HG03432 (cell line): ENCODE data around the gene MZB1.
A peak's percentile ranks its signal among the peaks of the same experiment; 100 is the strongest.
"Not testable (repeated sequence)": the region's sequence is repeated elsewhere in the genome, so short reads cannot be mapped to it uniquely, and the experiment has no call there.

ENCODE experiments used
- ATAC-seq: cut with Tn5 transposase; IDR thresholded peaks from one replicate; pipeline ENCODE4 v1.9.1; 2021; ENCODE audit warnings: mild to moderate bottlenecking, moderate library complexity; ENCODE audit not compliant: unreplicated experiment

The MZB1 gene

DNA sequence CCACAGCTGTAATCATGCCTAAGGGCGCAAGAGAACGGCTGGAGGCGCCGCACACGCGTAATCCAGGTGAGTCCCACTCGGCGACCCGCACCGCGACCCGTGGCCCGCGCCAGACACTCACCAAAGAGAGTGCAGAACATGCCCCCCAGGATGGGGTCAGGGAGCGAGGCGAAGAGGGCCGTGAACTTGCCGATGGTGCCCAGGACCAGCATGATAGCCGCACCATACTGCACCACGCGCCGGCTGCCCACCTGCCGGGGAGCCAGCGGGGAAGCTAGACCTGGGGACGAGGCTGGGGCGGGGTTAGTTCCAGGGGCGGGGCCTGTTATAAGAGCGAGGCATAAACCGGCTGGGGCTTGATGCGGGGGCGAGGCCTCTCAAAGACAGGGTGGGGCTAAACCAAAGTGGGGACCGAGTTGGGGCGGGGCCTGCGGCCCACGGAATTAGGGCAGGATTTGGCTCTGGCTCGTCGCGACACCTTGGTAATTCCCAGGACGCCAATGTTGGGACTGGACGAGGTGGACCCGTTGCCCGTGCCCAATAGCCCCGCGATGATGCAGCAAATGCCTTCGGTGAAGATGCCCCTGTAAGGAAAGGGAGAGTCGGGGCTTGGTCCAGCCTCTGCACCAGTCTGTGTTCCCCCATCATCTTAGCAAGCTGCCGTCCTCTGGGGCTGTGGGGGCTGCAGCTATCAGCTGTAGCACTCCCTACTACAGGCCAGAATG, 11.4 kb downstream of the MZB1 start:
- ATAC-seq: no peak

DNA sequence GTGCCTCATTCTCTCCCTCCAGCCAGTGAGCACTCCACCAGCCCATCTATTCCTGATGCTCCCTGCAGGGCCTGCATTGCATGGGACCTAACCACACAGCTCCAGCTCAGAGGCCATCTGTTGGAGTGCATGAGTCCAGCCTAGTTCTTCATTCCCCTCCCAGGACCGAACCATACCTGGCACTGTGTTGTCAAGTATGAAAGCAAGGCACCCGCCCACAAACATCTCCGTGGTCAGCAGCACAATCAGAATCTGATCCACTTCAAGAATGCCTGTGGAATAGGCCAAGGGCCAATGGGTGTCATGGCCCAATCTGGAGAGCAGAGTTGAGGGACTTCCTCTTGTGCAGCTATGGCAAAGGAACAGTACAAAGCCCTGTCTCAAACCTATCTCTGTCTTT, 12.5 kb downstream of the MZB1 start:
- no peak for ATAC-seq

DNA sequence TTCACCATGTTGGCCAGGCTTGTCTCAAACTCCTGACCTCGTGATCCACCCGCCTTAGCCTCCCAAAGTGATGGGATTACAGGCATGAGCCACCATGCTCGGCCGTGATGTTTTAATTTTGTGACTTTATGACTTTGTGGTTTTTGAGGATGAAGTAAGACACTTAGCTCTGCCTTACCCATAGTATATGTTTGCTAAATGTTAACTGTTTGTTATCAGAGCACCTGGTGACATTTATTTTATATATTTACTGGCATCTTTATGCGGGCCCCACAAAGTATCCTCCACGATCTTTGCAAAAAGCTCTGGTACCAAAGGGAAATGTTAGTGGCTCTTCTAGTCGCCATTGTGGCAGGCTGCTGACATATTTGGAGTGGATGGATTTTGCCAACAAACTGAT, 13.3 kb downstream of the MZB1 start:
- ATAC-seq: no peak

DNA sequence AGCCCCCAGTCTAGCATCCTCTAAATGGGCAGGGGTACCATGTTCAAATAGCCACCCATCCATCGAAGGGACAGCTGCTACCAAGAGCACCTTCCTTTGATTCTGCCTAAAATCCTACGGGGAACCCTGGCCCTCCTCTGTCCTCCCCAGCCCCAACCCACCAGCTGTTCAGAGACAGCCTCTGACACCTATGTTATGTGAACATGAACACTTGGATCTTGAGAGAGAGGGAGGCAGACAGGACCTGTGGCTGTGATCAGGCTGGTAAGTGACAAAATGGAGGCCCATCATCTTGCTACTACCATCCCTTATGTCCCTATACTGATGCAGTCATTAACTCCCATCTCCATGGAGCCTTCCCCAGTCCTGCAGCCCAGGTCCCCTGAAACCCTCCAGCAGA, 14.8 kb downstream of the MZB1 start:
- ATAC-seq: no peak

DNA sequence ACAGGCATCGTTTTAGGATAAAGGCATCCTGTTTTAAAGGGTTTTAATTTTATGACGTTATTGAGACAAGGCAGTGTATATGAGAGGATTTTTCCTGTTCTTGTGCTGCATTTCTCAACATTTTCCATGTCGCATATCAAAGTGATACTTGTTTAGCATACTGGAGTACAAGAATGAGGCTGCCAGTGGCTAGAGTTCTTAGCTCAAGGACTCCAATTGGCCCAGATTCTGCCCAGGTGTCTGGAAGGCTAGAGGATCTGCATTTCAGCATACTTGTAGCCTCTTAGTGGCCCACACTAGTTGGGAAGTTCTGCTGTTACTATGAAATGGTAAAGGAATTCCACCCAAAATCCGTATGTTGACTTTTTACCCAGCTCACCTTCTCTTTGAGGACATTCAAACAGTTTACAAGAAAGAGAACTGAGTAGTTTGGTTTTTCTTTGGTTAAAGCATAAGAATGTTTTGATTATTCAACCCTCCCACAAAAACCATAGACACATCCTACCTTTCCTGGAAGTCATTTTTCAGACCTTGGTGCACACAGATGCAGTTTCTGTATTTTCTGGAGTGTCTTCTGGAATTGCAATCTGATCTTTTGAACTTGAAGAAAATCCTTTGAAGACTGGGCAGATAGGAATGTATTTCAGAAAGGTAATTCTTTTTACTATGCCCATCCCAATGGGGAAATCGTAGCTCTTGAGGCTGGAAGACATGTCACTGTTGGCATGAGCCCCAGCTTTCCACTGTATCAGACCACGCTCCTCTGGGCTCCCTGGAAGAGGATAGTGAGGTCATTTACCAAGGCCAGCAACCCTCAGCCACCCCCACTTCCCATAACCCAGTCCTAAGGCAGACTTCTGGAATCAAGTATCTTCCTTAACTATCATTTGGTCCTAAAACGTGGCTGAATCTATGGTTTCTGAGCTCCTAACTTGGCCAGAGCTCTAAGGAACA, 18.0 kb downstream of the MZB1 start:
- ATAC-seq: no peak

DNA sequence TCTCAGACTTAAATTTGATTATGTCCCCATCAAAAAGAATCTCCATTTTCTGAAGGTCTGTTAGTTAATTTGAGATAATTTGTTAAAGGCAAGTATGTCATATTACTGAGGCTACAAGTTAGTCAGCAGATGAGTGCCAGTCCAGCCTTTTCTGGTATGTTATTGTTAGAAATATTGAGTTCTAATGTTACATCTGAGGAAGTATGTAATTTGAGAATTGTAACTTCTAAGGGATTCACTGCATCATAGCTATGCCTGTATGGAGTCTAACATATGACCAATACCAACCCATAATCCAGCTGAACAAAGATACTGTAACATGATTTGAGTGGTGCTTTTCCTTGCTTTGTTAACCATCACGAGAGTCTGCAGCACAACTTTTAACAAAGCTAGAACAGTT, 20.5 kb downstream of the MZB1 start:
- no peak for ATAC-seq

DNA sequence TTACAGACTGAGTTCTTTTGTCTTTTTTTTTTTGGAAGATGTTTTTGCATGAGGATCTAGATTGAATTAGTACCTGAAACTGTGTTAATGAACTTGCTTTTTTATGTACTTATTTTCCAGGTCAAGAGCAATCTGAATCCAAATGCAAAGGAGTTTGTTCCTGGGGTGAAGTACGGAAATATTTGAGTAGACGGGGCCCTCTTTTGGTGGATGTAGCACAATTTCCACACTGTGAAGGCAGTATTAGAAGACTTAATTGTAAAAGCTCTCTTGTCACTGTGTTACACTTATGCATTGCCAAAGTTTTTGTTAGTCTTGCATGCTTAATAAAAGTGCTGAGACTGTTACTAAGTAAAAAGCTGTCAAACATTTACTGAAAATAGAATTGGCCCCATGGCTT, 21.1 kb downstream of the MZB1 start:
- no peak for ATAC-seq

DNA sequence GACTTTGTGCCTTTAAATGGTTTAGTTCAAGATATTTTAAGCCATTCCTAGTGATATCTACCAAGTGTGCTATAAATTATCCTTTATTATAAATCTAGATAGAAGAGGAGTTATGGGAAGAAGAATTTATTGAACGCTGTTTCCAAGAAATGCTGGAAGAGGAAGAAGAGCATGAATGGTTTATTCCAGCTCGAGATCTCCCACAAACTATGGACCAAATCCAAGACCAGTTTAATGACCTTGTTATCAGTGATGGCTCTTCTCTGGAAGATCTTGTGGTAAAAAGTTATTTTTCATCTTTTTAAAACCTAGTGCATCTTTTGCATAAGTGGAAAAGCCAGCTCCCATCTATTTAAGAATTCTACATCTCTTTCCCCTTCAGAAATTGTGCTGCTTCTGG, 25.2 kb downstream of the MZB1 start:
- ATAC-seq: no peak

DNA sequence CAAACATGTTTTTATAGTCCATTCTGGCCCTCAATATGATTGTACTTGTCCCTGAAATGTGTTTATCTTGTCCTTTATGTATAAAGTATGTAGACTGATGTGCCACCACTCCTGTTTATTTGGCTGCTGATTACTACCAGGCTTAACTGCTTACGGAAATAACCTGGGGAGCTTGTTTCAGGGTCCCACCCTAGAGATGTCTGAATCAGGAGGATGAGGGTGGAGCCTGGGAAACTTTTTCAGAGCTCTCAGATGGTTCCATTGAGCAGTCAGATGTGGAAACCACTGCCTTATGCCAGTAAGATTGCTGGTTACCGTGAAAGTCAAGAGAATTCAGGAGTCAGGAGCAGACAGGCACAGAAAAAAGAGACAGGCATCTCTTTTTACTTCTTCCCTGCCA, 25.8 kb downstream of the MZB1 start:
- no peak for ATAC-seq

DNA sequence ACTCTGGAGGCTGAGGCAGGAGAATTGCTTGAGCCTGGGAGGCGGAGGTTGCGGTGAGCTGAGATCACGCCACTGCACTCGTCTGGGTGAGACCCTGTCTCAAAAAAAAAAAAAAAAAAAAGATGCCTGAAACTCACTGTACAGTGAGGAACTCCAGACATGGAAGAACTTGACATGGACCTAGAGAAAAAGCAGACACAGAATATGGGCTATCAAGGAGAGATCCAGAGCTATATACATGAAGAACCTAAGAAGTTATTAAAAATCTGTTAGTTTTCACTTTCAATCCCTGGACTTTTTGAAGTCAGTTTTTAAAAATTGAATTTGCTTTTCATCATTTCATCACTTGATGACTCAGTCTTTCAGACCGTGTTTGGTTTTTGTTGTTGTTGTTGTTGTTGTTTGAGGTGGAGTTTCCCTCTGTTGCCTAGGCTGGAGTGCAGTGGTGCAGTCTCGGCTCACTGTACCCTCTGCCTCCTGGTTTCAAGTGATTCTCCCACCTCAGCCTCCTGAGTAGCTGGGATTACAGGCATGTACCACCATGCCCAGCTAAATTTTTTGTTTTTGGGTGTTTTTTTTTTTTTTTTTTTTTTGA, 27.8 kb downstream of the MZB1 start:
- no peak for ATAC-seq

DNA sequence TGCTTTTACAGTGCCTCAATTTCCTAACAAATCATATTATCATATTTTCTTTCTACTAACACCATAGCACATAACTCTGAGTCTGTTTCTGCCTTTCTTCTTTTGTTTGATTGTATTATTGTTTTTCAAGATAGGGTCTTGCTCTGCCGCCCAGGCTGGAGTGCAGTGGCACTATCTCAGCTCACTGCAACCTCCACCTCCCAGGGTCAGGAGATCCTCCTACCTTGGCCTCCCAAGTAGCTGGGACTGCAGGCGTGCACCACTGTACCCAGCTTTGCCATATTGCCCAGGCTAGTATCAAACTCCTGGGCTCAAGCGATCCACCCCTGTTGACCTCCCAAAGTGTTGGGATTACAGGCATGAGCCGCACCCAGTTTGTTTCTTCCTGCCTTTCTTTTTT, 29.3 kb downstream of the MZB1 start:
- no peak for ATAC-seq

DNA sequence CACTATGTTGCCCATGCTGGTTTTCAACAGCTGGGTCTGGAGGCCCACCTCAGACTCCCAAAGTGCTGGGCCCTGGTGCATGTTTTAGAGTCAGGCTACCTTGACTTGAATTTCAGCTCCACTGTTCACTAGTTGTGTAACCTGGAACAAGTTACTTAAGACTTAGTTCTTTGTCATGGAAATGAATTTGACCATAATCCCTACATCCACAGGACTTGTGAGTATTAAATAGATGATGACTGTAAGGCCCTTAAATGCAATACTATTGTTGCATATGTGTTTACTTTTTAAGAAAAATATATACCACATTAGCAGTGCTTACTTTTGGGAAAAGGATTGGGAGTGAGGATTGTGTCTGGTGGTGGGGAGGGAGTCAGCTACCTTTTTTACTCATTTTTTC, 31.6 kb downstream of the MZB1 start:
- no peak for ATAC-seq

DNA sequence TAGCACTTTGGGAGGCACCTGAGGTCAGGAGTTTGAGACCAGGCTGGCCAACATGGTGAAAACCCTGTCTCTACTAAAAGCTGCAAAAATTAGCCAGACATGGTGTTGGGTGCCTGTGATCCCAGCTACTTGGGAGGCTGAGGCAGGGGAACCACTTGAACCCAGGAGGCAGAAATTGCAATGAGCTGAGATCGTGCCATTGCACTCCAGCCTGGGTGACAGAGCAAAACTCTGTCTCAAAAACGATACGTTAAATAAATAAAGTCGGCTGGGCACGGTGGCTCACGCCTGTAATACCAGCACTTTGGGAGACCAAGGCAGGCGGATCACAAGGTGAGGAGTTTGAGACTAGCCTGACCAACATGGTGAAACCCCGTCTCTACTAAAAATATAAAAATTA, 33.8 kb downstream of the MZB1 start:
- not testable (repeated sequence) for ATAC-seq

DNA sequence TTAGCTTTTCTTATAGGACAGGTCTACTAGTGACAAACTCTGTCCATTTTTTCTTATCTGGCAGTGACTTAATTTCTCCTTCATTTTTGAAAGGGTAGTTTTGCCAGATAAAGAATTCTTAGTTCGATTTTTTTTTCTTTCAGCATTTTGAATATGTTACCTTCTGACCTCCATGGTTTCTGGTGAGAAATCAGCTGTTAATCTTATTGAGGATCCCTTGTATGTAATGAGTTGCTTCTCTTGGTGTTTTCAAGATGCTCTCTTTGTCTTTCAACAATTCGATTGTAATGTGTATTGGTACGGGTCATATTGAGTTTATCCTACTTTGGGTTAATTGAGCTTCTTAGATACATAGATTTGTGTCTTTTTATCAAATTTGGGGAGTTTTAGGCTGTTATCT, 35.5 kb downstream of the MZB1 start:
- ATAC-seq: no peak

DNA sequence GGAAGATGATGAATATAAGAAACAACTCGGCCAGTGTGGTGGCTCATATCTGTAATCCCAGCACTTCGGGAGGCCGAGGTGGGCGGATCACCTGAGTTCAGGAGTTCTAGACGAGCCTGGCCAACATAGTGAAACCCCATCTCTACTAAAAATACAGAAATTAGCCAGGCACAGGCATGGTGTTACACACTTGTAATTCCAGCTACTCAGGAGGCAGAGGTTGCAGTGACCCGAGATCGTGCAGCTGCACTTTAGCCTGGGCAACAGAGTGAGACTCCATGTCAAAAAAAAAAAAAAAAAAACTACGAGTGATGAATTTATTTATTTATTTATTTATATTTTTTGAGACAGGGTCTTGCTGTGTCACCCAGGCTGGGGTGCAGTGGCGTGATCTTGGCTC, 41.9 kb downstream of the MZB1 start:
- not testable (repeated sequence) for ATAC-seq

DNA sequence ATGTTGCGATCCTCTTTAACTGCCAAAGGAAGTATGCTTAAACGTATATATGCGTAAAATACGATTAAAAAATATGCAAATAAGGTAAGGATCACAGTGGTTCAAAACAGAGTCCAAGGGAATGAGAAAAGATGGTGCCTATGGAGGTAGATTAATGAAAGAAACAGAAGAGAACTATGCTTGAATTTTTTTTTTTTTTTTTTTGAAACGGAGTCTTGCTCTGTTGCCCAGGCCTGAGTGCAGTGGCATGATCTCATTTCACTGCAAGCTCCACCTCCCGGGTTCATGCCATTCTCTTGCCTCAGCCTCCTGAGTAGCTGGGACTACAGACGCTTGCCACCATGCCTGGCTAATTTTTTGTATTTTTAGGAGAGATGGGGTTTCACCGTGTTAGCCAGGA, 44.3 kb downstream of the MZB1 start:
- ATAC-seq: not testable (repeated sequence)

DNA sequence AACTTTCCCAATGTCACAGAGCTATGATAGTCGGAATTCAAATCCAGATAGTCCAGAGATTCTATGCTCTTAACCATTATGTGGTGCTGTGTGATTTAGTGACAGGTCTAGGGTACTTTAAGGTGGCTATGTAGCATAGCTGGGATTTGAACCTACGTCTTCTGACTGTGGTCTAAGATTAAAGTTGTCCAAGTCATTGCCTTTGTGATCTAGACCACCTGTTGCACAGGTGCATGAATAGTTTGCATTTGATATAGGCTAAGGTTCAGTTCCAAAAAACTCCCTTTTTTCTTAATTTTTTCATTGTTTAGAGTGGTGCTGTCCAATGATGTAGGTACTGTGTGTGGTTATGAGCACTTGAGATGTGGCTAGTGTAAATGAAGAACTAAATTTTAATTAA, 45.5 kb downstream of the MZB1 start:
- ATAC-seq: no peak

DNA sequence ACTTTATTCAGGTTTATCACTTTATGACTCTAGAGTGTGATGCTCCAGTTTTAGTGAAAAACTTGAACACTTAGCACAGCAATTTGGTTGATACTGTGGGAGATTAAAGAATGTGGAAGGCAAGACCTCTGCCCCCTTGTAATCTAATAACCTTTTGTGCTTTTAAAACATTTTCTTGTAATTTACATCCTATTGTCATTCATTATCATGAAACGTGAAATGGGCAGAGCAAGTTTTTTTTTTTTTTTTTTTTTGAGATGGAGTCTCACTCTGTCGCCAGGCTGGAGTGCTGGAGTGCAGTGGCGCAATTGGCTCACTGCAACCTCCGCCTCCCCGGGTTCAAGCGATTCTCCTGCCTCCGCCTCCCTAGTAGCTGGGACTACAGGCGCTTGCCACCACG, 46.2 kb downstream of the MZB1 start:
- no peak for ATAC-seq

DNA sequence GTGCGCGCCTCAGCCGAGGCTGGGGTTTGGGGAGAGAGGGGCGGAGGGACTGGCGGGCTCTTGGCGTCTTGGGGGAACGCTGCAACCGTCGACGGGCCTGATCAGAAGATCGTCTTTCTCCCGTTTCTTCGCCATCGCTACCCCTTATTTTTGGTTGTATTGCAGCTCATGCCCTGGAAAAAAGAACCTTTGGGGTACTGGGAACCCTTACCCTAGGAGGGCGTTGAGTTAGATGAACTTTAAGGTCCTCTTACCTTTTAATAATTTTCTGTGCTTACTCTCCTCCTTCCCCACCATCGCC, 47.3 kb downstream of the MZB1 start:
- no peak for ATAC-seq

DNA sequence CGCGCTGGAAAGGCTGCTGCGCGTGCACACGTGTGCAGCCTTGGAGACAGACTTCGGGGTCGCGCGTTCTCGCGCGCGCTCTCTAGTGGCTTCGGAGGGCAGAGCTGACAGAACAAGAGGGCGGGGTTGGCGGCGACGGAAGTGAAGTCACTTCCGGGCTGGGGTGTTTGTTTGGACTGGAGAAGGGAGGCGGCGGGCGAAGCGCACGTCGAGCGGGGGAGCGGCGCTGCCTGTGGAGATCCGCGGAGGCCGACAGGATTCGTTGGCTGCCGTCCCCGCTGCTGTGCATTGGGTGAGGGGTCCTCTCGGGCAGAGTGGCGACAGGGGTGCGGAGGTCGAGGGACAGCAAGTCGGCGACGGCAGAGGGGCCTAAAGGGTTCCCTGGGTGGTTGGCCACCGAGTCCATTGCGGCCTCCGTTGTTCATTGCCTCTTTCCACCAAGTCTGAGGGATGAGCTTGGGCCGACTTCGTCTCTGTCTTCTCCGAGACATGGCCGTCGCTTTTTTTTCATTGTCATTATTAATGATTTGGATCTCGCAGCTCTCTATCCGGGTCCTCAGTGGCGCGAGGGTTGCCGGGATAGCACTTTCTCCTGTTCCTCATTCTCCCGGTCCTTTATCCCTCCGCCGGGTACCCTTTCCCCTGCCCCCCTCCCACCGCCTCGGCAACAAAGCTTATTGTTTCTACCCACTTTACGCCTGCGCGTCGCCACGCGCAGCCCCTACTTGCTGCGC, 47.9 kb downstream of the MZB1 start, which contains the start of gene PAIP2:
TSS of gene PAIP2 (plus strand) at position 166 of the 734 bp plus-strand sequence. CDS start 21,931 bp downstream, outside the sequence.
- ATAC-seq: peak; percentile 93

DNA sequence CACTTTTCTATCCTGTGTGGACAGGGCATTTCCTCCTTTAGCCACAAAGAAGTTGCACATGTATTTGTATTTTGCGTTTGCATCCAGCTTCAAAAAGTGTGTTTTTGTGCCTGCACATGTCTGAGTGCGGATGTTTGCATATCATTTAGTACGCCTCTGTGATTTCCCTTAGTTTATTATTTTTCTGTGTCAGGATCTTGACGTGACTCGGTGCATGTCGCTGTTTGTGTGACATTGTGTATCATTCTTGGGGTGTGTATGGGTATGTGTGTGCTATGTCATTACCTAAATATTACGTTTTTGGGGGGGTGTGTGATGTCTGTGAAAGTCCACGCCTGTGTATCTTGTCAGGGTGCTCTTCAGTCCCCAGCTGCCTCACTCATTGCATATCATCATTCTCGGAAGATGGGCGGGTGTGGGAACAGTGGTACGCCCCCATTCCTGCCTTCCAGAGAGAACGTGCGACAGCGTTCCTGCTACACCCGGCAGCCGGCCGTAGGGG, 48.5 kb downstream of the MZB1 start:
- ATAC-seq: no peak
